Right cardiac atrium (tissue), 5 donors: ENCODE results near the gene CETP. TPM values are rescaled to one million over a fixed set of nuclear protein-coding genes. Genes with fewer than 3 reads are reported as not detected.

Experiments used
- ATAC-seq, 2 donors: fragments of 200-7000 bp; cut with Tn5 transposase; one replicate each; pipeline versions ENCODE4 v1.8.0 to v1.9.1; 2020; ENCODE audit warnings: moderate library complexity in 2 of 2, mild to moderate bottlenecking in 1 of 2
- DNase-seq, 3 donors: peaks; one replicate each; pipeline ENCODE4 v3.0.0-alpha.2; 2020
- H3K27ac ChIP-seq: one replicate; pipeline ENCODE4 v1.5.1; 2013; ENCODE audit warnings: mild to moderate bottlenecking, low read length, control low read depth, moderate library complexity
- H3K27me3 ChIP-seq: one replicate; pipeline ENCODE4 v1.6.1; 2013; ENCODE audit not compliant: control insufficient read depth, insufficient read depth
- H3K4me1 ChIP-seq: one replicate; pipeline ENCODE4 v1.6.1; 2013; ENCODE audit warnings: low read length; ENCODE audit not compliant: control insufficient read depth, insufficient read depth
- H3K4me3 ChIP-seq: one replicate; pipeline ENCODE4 v1.5.1; 2013; ENCODE audit warnings: low read length, control low read depth
- H3K9me3 ChIP-seq: one replicate; pipeline ENCODE4 v1.6.1; 2013; ENCODE audit warnings: low read length; ENCODE audit not compliant: control insufficient read depth
- WGBS: extraction: QIAGEN DNeasy Blood & Tissue Kit; methylation state at CpG from one replicate; pipeline ENCODE4 v1.1.7; 2013; 5-methylcytosine and 5-hydroxymethylcytosine counted together
- intact Hi-C, 4 donors: fragments of 100-400 bp; cut with DNase I; formaldehyde crosslinking; loops; one replicate each; pipeline versions ENCODE4 v1.11.0 to v1.14.0; 2022 to 2023
- polyA plus RNA-seq: library from polyadenylated mRNA; stranded (reverse); fragments of 200-250 nt; gene quantifications from one replicate; pipeline ENCODE4 v1.2.3, GENCODE V29; 2013
- total RNA-seq, 4 donors: library from RNA; stranded (reverse); fragmentation: NEBNext Ultra II Directional; extraction: Animal tissue kit (Norgen Biotek cat#: 25700); gene quantifications; one replicate each; pipeline ENCODE4 v1.2.1, GENCODE V29; 2021
- donor health status: healthy with polysubstance abuse.
- donor health status: DM: no; HTN: yes; CAD: no.
- donor health status: DM: no; HTN: no; CAD: no.
- donor health status: DM: no; HTN: yes; CAD: no; lungs with severe emphysema.
- donor health status: DM: yes; HTN: yes; CAD: no.

Gene CETP
- total and polyA plus RNA-seq, 5 donors = 0.34 to 0.59 (median 0.46) TPM; not detected in 2

- DNase-seq (no peak), ATAC-seq (no peak)
- Histone ChIP-seq H3K27me3 (no peaks in the 10 kb centered on the region), H3K4me1 (no peaks in the 10 kb centered on the region), H3K27ac (no peak overlapping the region), H3K4me3 (no peak overlapping the region), H3K9me3 (no peaks in the 10 kb centered on the region)
- WGBS = 84% methylated on average over 2 of the region's 2 CpGs
- intact Hi-C loops = no loop called here
Measured at GRCh38 chr16:56947604-56947995, 14.2 kb upstream of the CETP start.

GRCh38 chr16:56948234-56948633 is 13.5 kb upstream of the CETP start:
- intact Hi-C loops = no loop called here
- Histone ChIP-seq H3K27ac (no peak overlapping the region), H3K4me1 (no peaks in the 10 kb centered on the region), H3K27me3 (no peaks in the 10 kb centered on the region), H3K9me3 (no peaks in the 10 kb centered on the region), H3K4me3 (no peak overlapping the region)
- WGBS = 96% methylated on average over 6 of the region's 6 CpGs
- ATAC-seq = no peak
- DNase-seq = no peak

GRCh38 chr16:56950051-56950450 is 11.7 kb upstream of the CETP start:
- 87% methylated on average over 4 of the region's 4 CpGs for WGBS
- H3K9me3 ChIP-seq = no peaks in the 10 kb centered on the region
- intact Hi-C loops = loop anchor here in 2 of 4 donors (5.0 to 10.0 kb wide), 2 partner anchors 83 to 85 kb away; partner anchors contain the start of gene SLC12A3 (in 2 of the 2)
- H3K4me1 ChIP-seq = no peaks in the 10 kb centered on the region
- ATAC-seq (peak in 1 of 2 donors; percentile 3), DNase-seq (no peak)
- no peak overlapping the region for H3K27ac ChIP-seq
- no peak overlapping the region for H3K4me3 ChIP-seq
- H3K27me3 ChIP-seq = no peaks in the 10 kb centered on the region

- intact Hi-C loops = loop anchor here in 2 of 4 donors (5.0 to 10.0 kb wide), 2 partner anchors 83 to 86 kb away; partner anchors contain the start of gene SLC12A3 (in 2 of the 2)
- no peaks in the 10 kb centered on the region for H3K27me3 ChIP-seq
- 87% methylated on average over 7 of the region's 7 CpGs for WGBS
- H3K4me1 ChIP-seq = no peaks in the 10 kb centered on the region
- peak in 1 of 2 donors; percentile 13 for ATAC-seq
- no peak for DNase-seq
- H3K9me3 ChIP-seq = no peaks in the 10 kb centered on the region
- no peak overlapping the region for H3K27ac ChIP-seq
- H3K4me3 ChIP-seq = no peak overlapping the region
Measured at GRCh38 chr16:56950455-56950854, 11.3 kb upstream of the CETP start.

GRCh38 chr16:56950881-56951771 is 10.6 kb upstream of the CETP start:
- 59% methylated on average over 15 of the region's 15 CpGs for WGBS
- ATAC-seq (peak; percentile 77 to 78), DNase-seq (peak in 2 of 3 donors; percentile 71 to 72)
- intact Hi-C loops = loop anchor here in 2 of 4 donors (5.0 to 10.0 kb wide), 2 partner anchors 84 to 86 kb away; partner anchors contain the start of gene SLC12A3 (in 2 of the 2)
- H3K4me1 ChIP-seq = no peaks in the 10 kb centered on the region
- no peaks in the 10 kb centered on the region for H3K9me3 ChIP-seq
- no peak overlapping the region for H3K4me3 ChIP-seq
- H3K27me3 ChIP-seq = no peaks in the 10 kb centered on the region
- H3K27ac ChIP-seq = no peak overlapping the region

GRCh38 chr16:56953006-56953405 is 8.7 kb upstream of the CETP start:
- WGBS = 66% methylated on average over 6 of the region's 6 CpGs
- no peak for ATAC-seq
- Histone ChIP-seq H3K4me3 (no peak overlapping the region), H3K27me3 (no peaks in the 10 kb centered on the region), H3K27ac (no peak overlapping the region), H3K4me1 (no peaks in the 10 kb centered on the region), H3K9me3 (no peaks in the 10 kb centered on the region)
- DNase-seq = no peak
- intact Hi-C loops = loop anchor here in 2 of 4 donors (5.0 to 10.0 kb wide), 2 partner anchors 86 to 88 kb away; partner anchors contain the start of gene SLC12A3 (in 2 of the 2)

- Histone ChIP-seq H3K4me1 (no peaks in the 10 kb centered on the region), H3K27me3 (no peaks in the 10 kb centered on the region), H3K9me3 (no peaks in the 10 kb centered on the region), H3K4me3 (no peak overlapping the region), H3K27ac (no peak overlapping the region)
- DNase-seq (no peak), ATAC-seq (no peak)
- intact Hi-C loops = loop anchor here in 1 of 4 donors (10.0 kb wide), 1 partner anchor 91 kb away; the partner anchor contains the start of gene SLC12A3
- WGBS = 90% methylated on average over 4 of the region's 4 CpGs
Measured at GRCh38 chr16:56956076-56956475, 5.7 kb upstream of the CETP start.

- Histone ChIP-seq H3K4me1 (peaks cover 2% of the 10 kb centered on the region), H3K4me3 (no peak overlapping the region), H3K27ac (no peak overlapping the region), H3K9me3 (no peaks in the 10 kb centered on the region), H3K27me3 (no peaks in the 10 kb centered on the region)
- WGBS = 56% methylated on average over 4 of the region's 4 CpGs
- DNase-seq = no peak
- ATAC-seq = no peak
- intact Hi-C loops = loop anchor here in 1 of 4 donors (10.0 kb wide), 1 partner anchor 92 kb away; the partner anchor contains the start of gene SLC12A3
Measured at GRCh38 chr16:56956756-56957155, 5.0 kb upstream of the CETP start.

- H3K27me3 ChIP-seq = no peaks in the 10 kb centered on the region
- no peak overlapping the region for H3K27ac ChIP-seq
- intact Hi-C loops = loop anchor here in 1 of 4 donors (10.0 kb wide), 1 partner anchor 84 kb away; no protein-coding TSS in a partner anchor
- DNase-seq (no peak), ATAC-seq (peak; percentile 22 to 23)
- 57% methylated on average over 13 of the region's 13 CpGs for WGBS
- peaks cover 6% of the 10 kb centered on the region for H3K4me1 ChIP-seq
- H3K9me3 ChIP-seq = no peaks in the 10 kb centered on the region
- H3K4me3 ChIP-seq = no peak overlapping the region
Measured at GRCh38 chr16:56960681-56961281, 969 bp upstream of the CETP start.

- intact Hi-C loops = loop anchor here in 1 of 4 donors (10.0 kb wide), 1 partner anchor 83 kb away; no protein-coding TSS in a partner anchor
- H3K4me1 ChIP-seq = peaks cover 7% of the 10 kb centered on the region
- H3K4me3 ChIP-seq = no peak overlapping the region
- H3K27me3 ChIP-seq = no peaks in the 10 kb centered on the region
- H3K27ac ChIP-seq = peak overlapping the region; percentile 35
- 48% methylated on average over 3 of the region's 3 CpGs for WGBS
- ATAC-seq = no peak
- DNase-seq = no peak
- no peaks in the 10 kb centered on the region for H3K9me3 ChIP-seq
Measured at GRCh38 chr16:56961386-56961785, 364 bp upstream of the CETP start.
